NCI-H1436 (cell line): ENCODE data around the gene NUDT14.

Source experiments
- DNase-seq: peaks from one replicate; lab custom pipeline; 2025; lab: John Stamatoyannopoulos, UW

The NUDT14 gene

GRCh38 chr14:105199093-105199492 is 18.0 kb upstream of the NUDT14 start:
- DNase-seq: no peak

DNA sequence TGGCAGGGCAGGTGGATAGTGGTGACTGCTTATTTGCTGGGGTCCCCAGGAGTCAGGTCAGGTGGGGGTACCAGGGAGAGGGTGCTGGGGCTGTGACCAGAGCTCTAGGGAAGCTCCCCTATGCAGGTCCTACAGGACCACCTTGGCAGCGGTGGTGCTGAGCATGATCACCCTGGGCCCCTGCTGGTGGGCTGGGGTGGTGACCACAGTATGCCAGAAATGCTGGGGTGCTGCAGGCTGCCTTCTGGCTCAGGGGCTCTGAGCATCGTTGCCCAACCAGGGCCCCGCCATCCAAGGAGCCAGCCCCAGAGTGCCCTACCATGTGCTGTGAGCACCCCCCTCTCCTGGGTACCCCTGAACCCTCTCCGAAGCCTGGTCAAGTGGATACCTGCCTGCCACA is 17.5 kb upstream of the NUDT14 start:
- DNase-seq: no peak

- DNase-seq: no peak
Observed at GRCh38 chr14:105197211-105197641, 16.1 kb upstream of the NUDT14 start.

GRCh38 chr14:105196265-105196960 is 15.3 kb upstream of the NUDT14 start:
- DNase-seq: no peak

DNA sequence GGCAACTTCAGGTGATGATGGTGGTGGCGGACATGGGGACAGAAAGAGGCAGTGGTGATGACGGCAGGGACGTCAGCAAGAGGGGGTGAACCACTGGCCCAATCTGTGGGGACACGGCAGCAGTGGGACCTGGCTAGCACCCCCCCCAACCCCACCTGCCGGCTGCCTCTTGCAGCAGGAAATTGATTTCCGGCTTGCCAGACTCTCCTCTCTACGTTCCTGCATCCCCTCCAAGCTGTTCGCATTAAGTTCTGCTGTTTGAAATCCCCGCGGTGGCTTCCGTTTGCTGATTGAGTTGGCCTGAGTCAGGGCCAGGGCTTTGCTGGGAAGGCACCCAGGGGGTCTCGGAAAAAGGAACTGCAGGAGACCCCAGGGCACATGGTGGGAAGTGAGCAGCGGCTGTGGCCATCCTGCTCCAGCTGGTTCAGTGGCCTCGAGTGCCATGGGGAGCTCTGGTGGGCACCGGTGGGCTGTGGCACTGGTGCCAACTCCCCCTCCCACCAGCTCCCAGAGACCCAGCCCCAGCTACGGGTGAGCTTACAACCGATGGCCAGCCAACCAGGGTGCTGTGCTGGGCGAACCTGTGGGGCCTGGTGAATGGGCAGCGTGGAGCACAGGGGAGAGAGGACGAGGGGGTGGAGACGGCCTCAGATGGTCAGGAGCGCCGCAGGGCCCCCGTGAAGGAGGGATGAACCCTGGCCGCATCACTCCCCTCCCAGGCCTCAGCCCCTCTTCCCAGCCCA is 14.6 kb upstream of the NUDT14 start:
- no peak for DNase-seq

- no peak for DNase-seq
Observed at GRCh38 chr14:105195051-105195450, 13.9 kb upstream of the NUDT14 start.

DNA sequence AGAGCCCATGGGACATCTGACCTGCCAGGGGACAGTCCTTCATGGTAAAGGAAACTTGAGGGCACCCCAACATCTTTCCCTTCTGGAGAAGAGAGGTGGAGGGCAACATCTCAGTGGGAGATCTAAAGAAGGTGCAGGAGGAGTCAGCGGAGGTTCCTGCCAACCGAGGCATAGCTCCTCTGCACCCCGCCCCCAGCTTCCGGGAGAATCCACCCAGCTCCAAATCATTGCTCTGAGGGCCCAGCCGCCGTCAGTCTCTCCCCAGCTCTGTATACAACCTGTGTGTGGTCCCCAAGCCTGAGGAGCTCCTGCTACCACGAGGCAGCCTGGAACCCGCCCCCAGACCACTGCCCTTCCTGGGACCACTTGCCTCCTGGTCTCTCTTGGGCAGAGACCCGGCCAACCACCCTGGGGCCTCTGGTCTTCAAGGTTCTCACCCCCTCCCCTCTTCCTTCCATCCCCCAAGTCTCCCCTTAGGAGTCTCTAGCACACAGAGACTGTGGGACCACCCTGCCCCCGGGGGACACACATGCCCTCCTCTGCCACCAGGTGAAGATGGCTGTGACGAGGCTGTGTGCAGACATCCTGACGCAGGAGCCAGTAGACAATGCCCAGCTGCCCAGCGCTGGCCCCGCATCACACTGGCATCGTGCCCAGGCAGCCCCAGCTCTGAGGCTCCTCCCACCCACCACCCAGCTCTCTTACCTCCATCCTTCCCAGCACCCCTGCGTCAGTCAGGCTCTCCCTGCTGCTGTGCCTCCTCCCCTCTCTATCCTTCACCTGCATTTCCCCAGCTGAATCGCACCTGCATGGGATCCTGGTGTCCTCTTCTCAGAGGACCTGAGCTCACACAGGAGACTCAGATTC is 13.0 kb upstream of the NUDT14 start:
- DNase-seq: peak; percentile 82

GRCh38 chr14:105192866-105193731 is 12.0 kb upstream of the NUDT14 start:
- DNase-seq: no peak

GRCh38 chr14:105187935-105188524 is 6.9 kb upstream of the NUDT14 start:
- DNase-seq: no peak

DNA sequence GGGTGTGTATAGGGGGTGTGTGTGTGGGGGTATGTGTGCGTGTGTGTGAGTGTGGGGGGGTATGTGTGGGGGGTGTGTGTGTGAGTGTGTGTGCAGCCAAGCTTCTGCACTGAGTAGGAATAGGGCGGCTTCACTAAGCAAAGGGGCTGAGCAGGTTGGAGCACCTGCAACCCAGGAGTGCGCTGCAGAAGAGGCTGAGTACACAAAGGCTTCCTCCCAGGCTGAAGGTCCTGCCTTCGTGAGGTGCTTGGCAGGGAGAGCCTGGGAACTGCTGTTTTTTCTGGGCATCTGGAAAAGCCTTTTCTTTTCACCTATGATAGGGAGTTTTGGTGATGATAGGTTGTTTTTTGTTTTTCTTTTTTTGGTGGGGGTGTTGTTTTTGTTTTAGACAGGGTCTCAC is 6.0 kb upstream of the NUDT14 start:
- no peak for DNase-seq

GRCh38 chr14:105185973-105186372 is 4.9 kb upstream of the NUDT14 start:
- no peak for DNase-seq

- no peak for DNase-seq
Observed at GRCh38 chr14:105185001-105185400, 3.9 kb upstream of the NUDT14 start.

GRCh38 chr14:105184461-105184860 is 3.3 kb upstream of the NUDT14 start:
- DNase-seq: no peak

DNA sequence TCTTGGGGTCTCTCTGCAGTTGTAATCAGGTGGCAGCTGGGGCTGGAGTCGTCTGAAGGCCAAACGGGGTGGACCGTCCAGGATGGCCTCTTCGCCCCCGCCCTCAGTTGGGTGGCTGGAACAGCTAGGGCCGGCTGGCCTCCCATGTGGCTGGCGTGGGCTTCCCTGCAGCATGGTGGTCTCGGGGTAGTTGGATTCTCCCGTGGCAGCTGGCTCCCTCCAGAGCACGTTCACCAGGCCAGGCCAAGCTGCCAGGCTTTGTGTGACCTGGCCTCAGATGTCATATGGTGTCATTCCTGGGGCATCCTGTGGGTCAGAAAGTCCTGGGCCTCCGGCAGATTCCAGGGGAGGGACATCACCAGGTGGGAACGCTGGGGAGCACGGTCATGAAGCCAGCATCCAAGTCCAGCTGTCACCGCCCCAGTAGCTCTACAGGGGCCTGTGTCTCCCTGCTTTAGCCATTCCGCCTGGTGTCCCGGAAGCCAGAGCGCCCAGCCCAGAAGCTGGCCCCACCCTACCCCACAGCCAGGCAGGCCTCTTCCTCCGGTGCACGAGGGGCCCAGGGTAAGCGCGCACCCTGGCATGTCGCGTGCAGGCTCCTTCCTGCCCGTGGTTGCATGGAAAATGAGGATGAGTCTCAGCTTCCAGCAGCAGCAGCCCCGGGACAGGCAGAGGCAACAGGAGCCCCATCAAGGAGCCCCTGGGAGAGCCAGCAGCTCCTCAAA is 1.3 kb upstream of the NUDT14 start:
- no peak for DNase-seq

DNA sequence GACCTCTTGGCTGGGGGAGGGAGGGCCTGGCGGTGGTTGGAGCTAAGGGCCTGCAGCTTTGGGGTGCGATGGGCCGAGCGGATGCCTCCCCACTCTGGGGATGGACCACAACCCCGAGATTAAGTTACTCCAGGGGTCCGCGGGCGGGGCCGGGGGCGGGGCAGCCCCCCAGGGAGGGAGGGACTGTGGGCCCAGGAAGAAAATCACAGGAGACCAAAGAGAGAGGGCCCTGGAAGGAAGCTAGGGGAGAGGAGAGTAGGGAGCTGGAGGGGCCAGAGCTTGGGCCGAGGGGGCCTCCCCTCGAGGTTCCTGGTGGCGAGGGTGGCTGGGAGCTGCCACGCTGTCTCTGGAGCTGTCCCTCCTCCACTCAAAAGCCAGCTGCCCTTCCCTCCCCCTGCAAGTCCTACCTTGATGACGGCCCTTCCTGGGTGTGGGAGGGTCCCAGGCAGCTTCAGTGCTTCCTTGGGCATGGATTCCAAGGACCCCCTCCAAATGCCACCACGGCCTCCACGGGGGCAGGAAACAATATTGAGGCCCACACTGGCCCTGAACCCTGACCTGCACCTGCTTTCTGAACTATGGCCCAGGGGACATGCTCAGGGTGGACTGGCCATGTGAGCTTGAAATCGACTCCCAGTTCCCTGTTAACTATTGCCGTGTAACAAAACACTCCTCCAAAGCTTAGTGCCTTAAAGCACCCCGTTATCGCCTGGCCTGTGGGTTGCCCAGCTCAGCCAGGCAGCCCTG is 610 bp upstream of the NUDT14 start:
- DNase-seq: no peak

- no peak for DNase-seq
Observed at GRCh38 chr14:105179191-105179590, 1.9 kb downstream of the NUDT14 start.

DNA sequence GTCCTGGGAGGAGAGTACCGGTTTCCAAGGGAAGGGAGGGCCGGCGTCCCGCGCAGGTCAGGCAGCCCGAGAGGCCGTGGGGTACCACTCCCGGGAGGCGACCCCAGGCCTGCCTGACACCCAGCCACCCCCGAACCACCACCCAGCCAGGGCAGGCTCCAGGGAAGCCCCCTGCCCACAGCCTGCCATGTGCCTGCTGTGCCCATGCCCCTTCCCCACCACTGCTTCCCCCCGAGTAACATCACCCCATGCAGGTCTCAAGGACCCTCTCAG is 2.3 kb downstream of the NUDT14 start:
- no peak for DNase-seq

- DNase-seq: no peak
Observed at GRCh38 chr14:105178069-105178867, 2.8 kb downstream of the NUDT14 start.

GRCh38 chr14:105177082-105177481 is 4.0 kb downstream of the NUDT14 start:
- no peak for DNase-seq
